HG02610 (cell line): ENCODE measurements around the gene PREX1.
"Not testable (repeated sequence)": the region's sequence is repeated elsewhere in the genome, so short reads cannot be mapped to it uniquely, and the experiment has no call there.

Experiments used
- ATAC-seq: cut with Tn5 transposase; IDR thresholded peaks from one replicate; pipeline ENCODE4 v1.9.1; 2021; ENCODE audit warnings: mild to moderate bottlenecking, moderate library complexity; ENCODE audit not compliant: unreplicated experiment

Gene PREX1

GRCh38 chr20:48613926-48614325 is 213.9 kb downstream of the PREX1 start:
- no peak for ATAC-seq

GRCh38 chr20:48612335-48612734 is 215.5 kb downstream of the PREX1 start:
- no peak for ATAC-seq

- ATAC-seq, result no peak
These were observed 216.8 kb downstream of the PREX1 start for GRCh38 chr20:48610996-48611395.

GRCh38 chr20:48609491-48609978 is 218.3 kb downstream of the PREX1 start:
- peak; percentile 59 for ATAC-seq

- ATAC-seq, result no peak
These were observed 219.0 kb downstream of the PREX1 start for GRCh38 chr20:48608756-48609155.

- no peak for ATAC-seq
These were observed 220.3 kb downstream of the PREX1 start for GRCh38 chr20:48607544-48607865.

GRCh38 chr20:48606841-48607543 is 220.8 kb downstream of the PREX1 start:
- no peak for ATAC-seq

GRCh38 chr20:48606172-48606840 is 221.5 kb downstream of the PREX1 start:
- ATAC-seq, result no peak

GRCh38 chr20:48605364-48606171 is 222.2 kb downstream of the PREX1 start:
- no peak for ATAC-seq

- no peak for ATAC-seq
These were observed 222.9 kb downstream of the PREX1 start for GRCh38 chr20:48604936-48605335.

- ATAC-seq, result no peak
These were observed 223.4 kb downstream of the PREX1 start for GRCh38 chr20:48604426-48604825.

- ATAC-seq, result no peak
These were observed 223.9 kb downstream of the PREX1 start for GRCh38 chr20:48603819-48604405.

- no peak for ATAC-seq
These were observed 224.5 kb downstream of the PREX1 start for GRCh38 chr20:48603116-48603818.

- no peak for ATAC-seq
These were observed 226.0 kb downstream of the PREX1 start for GRCh38 chr20:48601798-48602197.

GRCh38 chr20:48600470-48600945 is 227.3 kb downstream of the PREX1 start:
- no peak for ATAC-seq

- no peak for ATAC-seq
These were observed 227.9 kb downstream of the PREX1 start for GRCh38 chr20:48599748-48600469.

GRCh38 chr20:48599106-48599747 is 228.6 kb downstream of the PREX1 start:
- no peak for ATAC-seq

GRCh38 chr20:48598303-48598941 is 229.4 kb downstream of the PREX1 start:
- ATAC-seq, result not testable (repeated sequence)
